HEK293 (cell line): ENCODE data around the gene UBB.
A peak's percentile ranks its signal among the peaks of the same experiment; 100 is the strongest.

Experiments
- CTCF ChIP-seq: fragments of 450-650 bp; formaldehyde crosslinking; IDR thresholded peaks from 2 replicates; pipeline ENCODE4 v1.5.1; 2016; ENCODE audit warnings: missing biosample characterization, missing genetic modification characterization
- GLI4 ChIP-seq: fragments of 450-650 bp; formaldehyde crosslinking; IDR thresholded peaks from 2 replicates; pipeline ENCODE4 v1.5.1; 2016; ENCODE audit warnings: missing biosample characterization, missing genetic modification characterization
- HIC1 ChIP-seq: fragments of 450-650 bp; formaldehyde crosslinking; IDR thresholded peaks from 2 replicates; pipeline ENCODE4 v1.5.1; 2016; ENCODE audit warnings: missing biosample characterization, missing genetic modification characterization
- MZF1 ChIP-seq: fragments of 450-650 bp; formaldehyde crosslinking; IDR thresholded peaks from 2 replicates; pipeline ENCODE4 v1.5.1; 2017; ENCODE audit warnings: missing biosample characterization, missing genetic modification characterization, borderline replicate concordance
- REPIN1 ChIP-seq: fragments of 450-650 bp; formaldehyde crosslinking; IDR thresholded peaks from 2 replicates; pipeline ENCODE4 v1.5.1; 2017; ENCODE audit warnings: missing biosample characterization, missing genetic modification characterization, low read depth
- SALL2 ChIP-seq: fragments of 450-650 bp; formaldehyde crosslinking; IDR thresholded peaks from 2 replicates; pipeline ENCODE4 v1.5.0; 2017; ENCODE audit warnings: missing biosample characterization, mild to moderate bottlenecking, missing genetic modification characterization, borderline replicate concordance
- SP7 ChIP-seq: fragments of 450-650 bp; formaldehyde crosslinking; IDR thresholded peaks from 2 replicates; pipeline ENCODE4 v1.5.1; 2016; ENCODE audit warnings: missing biosample characterization, missing genetic modification characterization
- ZBTB44 ChIP-seq: fragments of 450-650 bp; IDR thresholded peaks from 2 replicates; pipeline ENCODE4 v1.5.1; 2018; ENCODE audit warnings: missing biosample characterization, mild to moderate bottlenecking, missing genetic modification characterization
- ZBTB48 ChIP-seq: fragments of 450-650 bp; formaldehyde crosslinking; IDR thresholded peaks from 2 replicates; pipeline ENCODE4 v1.5.1; 2016; ENCODE audit warnings: missing biosample characterization, missing genetic modification characterization
- ZEB2 ChIP-seq: fragments of 450-650 bp; formaldehyde crosslinking; IDR thresholded peaks from 2 replicates; pipeline ENCODE4 v1.5.1; 2016; ENCODE audit warnings: missing biosample characterization, missing genetic modification characterization
- ZFP37 ChIP-seq: fragments of 450-650 bp; formaldehyde crosslinking; IDR thresholded peaks from 2 replicates; pipeline ENCODE4 v1.5.1; 2016; ENCODE audit warnings: missing biosample characterization, missing genetic modification characterization
- ZIC2 ChIP-seq: fragments of 450-650 bp; formaldehyde crosslinking; IDR thresholded peaks from 2 replicates; pipeline ENCODE4 v1.5.1; 2016; ENCODE audit warnings: missing biosample characterization, missing genetic modification characterization
- ZNF146 ChIP-seq: fragments of 450-650 bp; formaldehyde crosslinking; IDR thresholded peaks from 2 replicates; pipeline ENCODE4 v1.5.1; 2016; ENCODE audit warnings: missing biosample characterization, missing genetic modification characterization
- ZNF221 ChIP-seq: fragments of 450-650 bp; formaldehyde crosslinking; IDR thresholded peaks from 2 replicates; pipeline ENCODE4 v1.5.1; 2017; ENCODE audit warnings: missing biosample characterization, missing genetic modification characterization, borderline replicate concordance
- ZNF248 ChIP-seq: fragments of 450-650 bp; formaldehyde crosslinking; IDR thresholded peaks from 2 replicates; pipeline ENCODE4 v1.5.1; 2017; ENCODE audit warnings: missing biosample characterization, missing genetic modification characterization
- ZNF335 ChIP-seq: fragments of 450-650 bp; formaldehyde crosslinking; conservative IDR thresholded peaks from 2 replicates; pipeline ENCODE4 v1.5.1; 2016; ENCODE audit warnings: missing biosample characterization, missing genetic modification characterization
- ZNF362 ChIP-seq: fragments of 450-650 bp; formaldehyde crosslinking; IDR thresholded peaks from 2 replicates; pipeline ENCODE4 v1.5.1; 2016; ENCODE audit warnings: missing biosample characterization, missing genetic modification characterization
- ZNF366 ChIP-seq: fragments of 450-650 bp; formaldehyde crosslinking; conservative IDR thresholded peaks from 2 replicates; pipeline ENCODE4 v1.5.1; 2016; ENCODE audit warnings: missing biosample characterization, missing genetic modification characterization
- ZNF394 ChIP-seq: fragments of 450-650 bp; formaldehyde crosslinking; IDR thresholded peaks from 2 replicates; pipeline ENCODE4 v1.5.1; 2016; ENCODE audit warnings: missing biosample characterization, missing genetic modification characterization, mild to moderate bottlenecking, moderate library complexity, borderline replicate concordance
- ZNF561 ChIP-seq: fragments of 450-650 bp; IDR thresholded peaks from 2 replicates; pipeline ENCODE4 v1.5.1; 2018; ENCODE audit warnings: missing biosample characterization, missing genetic modification characterization, borderline replicate concordance
- ZNF600 ChIP-seq: fragments of 450-650 bp; formaldehyde crosslinking; IDR thresholded peaks from 2 replicates; pipeline ENCODE4 v1.5.1; 2016; ENCODE audit warnings: missing biosample characterization, missing genetic modification characterization
- ZNF629 ChIP-seq: fragments of 450-650 bp; formaldehyde crosslinking; IDR thresholded peaks from 2 replicates; pipeline ENCODE4 v1.5.1; 2017; ENCODE audit warnings: missing biosample characterization, missing genetic modification characterization
- ZNF654 ChIP-seq: fragments of 450-650 bp; formaldehyde crosslinking; IDR thresholded peaks from 2 replicates; pipeline ENCODE4 v1.5.1; 2016; ENCODE audit warnings: low read depth, missing biosample characterization, missing genetic modification characterization
- ZNF660 ChIP-seq: fragments of 450-650 bp; IDR thresholded peaks from 2 replicates; pipeline ENCODE4 v1.5.1; 2018; ENCODE audit warnings: missing biosample characterization, mild to moderate bottlenecking, missing genetic modification characterization
- ZNF692 ChIP-seq: fragments of 450-650 bp; formaldehyde crosslinking; IDR thresholded peaks from 2 replicates; pipeline ENCODE4 v1.5.1; 2016; ENCODE audit warnings: missing biosample characterization, missing genetic modification characterization
- ZNF704 ChIP-seq: fragments of 450-650 bp; formaldehyde crosslinking; IDR thresholded peaks from 2 replicates; pipeline ENCODE4 v1.5.1; 2016; ENCODE audit warnings: missing biosample characterization, missing genetic modification characterization
- ZNF791 ChIP-seq: fragments of 450-650 bp; formaldehyde crosslinking; IDR thresholded peaks from 2 replicates; pipeline ENCODE4 v1.5.1; 2016; ENCODE audit warnings: missing biosample characterization, missing genetic modification characterization
- ZNF837 ChIP-seq: fragments of 450-650 bp; formaldehyde crosslinking; IDR thresholded peaks from 2 replicates; pipeline ENCODE4 v1.5.1; 2016; ENCODE audit warnings: missing biosample characterization, missing genetic modification characterization
- ZSCAN30 ChIP-seq: fragments of 450-650 bp; IDR thresholded peaks from 2 replicates; pipeline ENCODE4 v1.5.1; 2018; ENCODE audit warnings: missing biosample characterization, mild to moderate bottlenecking, missing genetic modification characterization, moderate library complexity

Gene UBB

GRCh38 chr17:16363749-16364536 lies 16.9 kb upstream of the UBB start (continued):
- TF ChIP-seq ZNF704: no peak
- TF ChIP-seq ZFP37 (tag by site-specific recombination): no peak
- peak; percentile 53; the same call in 1 of the 2 replicates for TF ChIP-seq ZNF629 (tag by site-specific recombination)
- TF ChIP-seq ZNF362 (tag by site-specific recombination): no peak
- TF ChIP-seq ZSCAN30 (tag by site-specific recombination): peak; percentile 69; the same call in 1 of the 2 replicates
- TF ChIP-seq MZF1 (tag by site-specific recombination): 0 out of 2 replicates have a peak, but pooled peaks have one; percentile 16
- TF ChIP-seq ZEB2 (tag by site-specific recombination): 0 out of 2 replicates have a peak, but pooled peaks have one; percentile 43
- peak; percentile 80 for TF ChIP-seq ZNF660 (tag by site-specific recombination)
- TF ChIP-seq ZIC2: no peak
- TF ChIP-seq ZNF837 (tag by site-specific recombination): no peak
- no peak for TF ChIP-seq ZNF146 (tag by site-specific recombination)
- no peak for TF ChIP-seq ZNF791 (tag by site-specific recombination)
- TF ChIP-seq CTCF (tag by site-specific recombination): peak; percentile 80
- TF ChIP-seq ZNF561: 0 out of 2 replicates have a peak, but pooled peaks have one; percentile 56
- TF ChIP-seq GLI4 (tag by site-specific recombination): no peak
- TF ChIP-seq ZNF654 (tag by site-specific recombination): peak; percentile 91
- TF ChIP-seq ZNF248 (tag by site-specific recombination): no peak
- TF ChIP-seq ZNF600 (tag by site-specific recombination): no peak
- TF ChIP-seq ZNF335 (tag by site-specific recombination): 0 out of 2 replicates have a peak, but pooled peaks have one; percentile 12
- TF ChIP-seq ZNF394 (tag by site-specific recombination): peak; percentile 78; the same call in 1 of the 2 replicates
- TF ChIP-seq ZNF692 (tag by site-specific recombination): 0 out of 2 replicates have a peak, but pooled peaks have one; percentile 16
- peak; percentile 50; the same call in 1 of the 2 replicates for TF ChIP-seq ZBTB44 (tag by site-specific recombination)
- TF ChIP-seq REPIN1 (tag by site-specific recombination): no peak
- TF ChIP-seq ZBTB48: 0 out of 2 replicates have a peak, but pooled peaks have one; percentile 30
- TF ChIP-seq SP7: peak; percentile 33
- no peak for TF ChIP-seq ZNF221
- no peak for TF ChIP-seq ZNF366 (tag by site-specific recombination)
- TF ChIP-seq HIC1 (tag by site-specific recombination): peak; percentile 83
- no peak for TF ChIP-seq SALL2 (tag by site-specific recombination)
